Measurements from ENCODE around the gene HILPDA. TPM values are rescaled to one million over a fixed set of nuclear protein-coding genes. Genes with fewer than 3 reads are reported as not detected.
"Not testable (repeated sequence)": the region's sequence is repeated elsewhere in the genome, so short reads cannot be mapped to it uniquely, and the experiment has no call there.

The HILPDA gene
- polyA plus RNA-seq, 2 donors, result 82.5 to 333 TPM

- Histone ChIP-seq H3K36me3 (ENCODE audit: control insufficient read depth in 2 of 2, insufficient read depth in 2 of 2, low read length in 1 of 2) (peaks cover 3 to 11% of the 10 kb centered on the region in 2 donors), H3K27ac (ENCODE audit: low read depth in 2 of 2, low read length in 1 of 2) (no peak overlapping the region), H3K4me3 (ENCODE audit: low read depth in 1 of 2, low read length in 2 of 2) (no peak overlapping the region), H3K27me3 (ENCODE audit: control insufficient read depth in 1 of 2, insufficient read depth in 2 of 2, low read length in 2 of 2) (no peaks in the 10 kb centered on the region), H3K9me3 (ENCODE audit: control insufficient read depth in 2 of 2, insufficient read depth in 1 of 2, low read depth in 1 of 2, low read length in 1 of 2) (no peaks in the 10 kb centered on the region), H3K4me1 (ENCODE audit: control insufficient read depth in 2 of 2, insufficient read depth in 2 of 2, low read length in 1 of 2) (no peaks in the 10 kb centered on the region)
- 96% methylated on average over 9 of the region's 9 CpGs for WGBS, 2 donors
Observed at GRCh38 chr7:128497405-128497804, 41.7 kb downstream of the HILPDA start.

GRCh38 chr7:128505416-128505815, 49.7 kb downstream of the HILPDA start:
- WGBS, 2 donors, result 93 to 100% methylated on average over 2 of the region's 2 CpGs

GRCh38 chr7:128506819-128507218, 51.1 kb downstream of the HILPDA start:
- WGBS, 2 donors, result 94 to 96% methylated on average over 3 of the region's 3 CpGs
- H3K9me3 ChIP-seq (ENCODE audit: control insufficient read depth in 2 of 2, insufficient read depth in 1 of 2, low read depth in 1 of 2, low read length in 1 of 2); H3K4me1 ChIP-seq (ENCODE audit: control insufficient read depth in 2 of 2, insufficient read depth in 2 of 2, low read length in 1 of 2); H3K36me3 ChIP-seq (ENCODE audit: control insufficient read depth in 2 of 2, insufficient read depth in 2 of 2, low read length in 1 of 2); H3K4me3 ChIP-seq (ENCODE audit: low read depth in 1 of 2, low read length in 2 of 2); H3K27ac ChIP-seq (ENCODE audit: low read depth in 2 of 2, low read length in 1 of 2); H3K27me3 ChIP-seq (ENCODE audit: control insufficient read depth in 1 of 2, insufficient read depth in 2 of 2, low read length in 2 of 2): not testable (repeated sequence)

More at GRCh38 chr7:128505416-128505815, 49.7 kb downstream of the HILPDA start:
- H3K36me3 ChIP-seq (ENCODE audit: control insufficient read depth in 2 of 2, insufficient read depth in 2 of 2, low read length in 1 of 2); H3K4me3 ChIP-seq (ENCODE audit: low read depth in 1 of 2, low read length in 2 of 2); H3K4me1 ChIP-seq (ENCODE audit: control insufficient read depth in 2 of 2, insufficient read depth in 2 of 2, low read length in 1 of 2); H3K27me3 ChIP-seq (ENCODE audit: control insufficient read depth in 1 of 2, insufficient read depth in 2 of 2, low read length in 2 of 2); H3K9me3 ChIP-seq (ENCODE audit: control insufficient read depth in 2 of 2, insufficient read depth in 1 of 2, low read depth in 1 of 2, low read length in 1 of 2); H3K27ac ChIP-seq (ENCODE audit: low read depth in 2 of 2, low read length in 1 of 2): not testable (repeated sequence)

DNA sequence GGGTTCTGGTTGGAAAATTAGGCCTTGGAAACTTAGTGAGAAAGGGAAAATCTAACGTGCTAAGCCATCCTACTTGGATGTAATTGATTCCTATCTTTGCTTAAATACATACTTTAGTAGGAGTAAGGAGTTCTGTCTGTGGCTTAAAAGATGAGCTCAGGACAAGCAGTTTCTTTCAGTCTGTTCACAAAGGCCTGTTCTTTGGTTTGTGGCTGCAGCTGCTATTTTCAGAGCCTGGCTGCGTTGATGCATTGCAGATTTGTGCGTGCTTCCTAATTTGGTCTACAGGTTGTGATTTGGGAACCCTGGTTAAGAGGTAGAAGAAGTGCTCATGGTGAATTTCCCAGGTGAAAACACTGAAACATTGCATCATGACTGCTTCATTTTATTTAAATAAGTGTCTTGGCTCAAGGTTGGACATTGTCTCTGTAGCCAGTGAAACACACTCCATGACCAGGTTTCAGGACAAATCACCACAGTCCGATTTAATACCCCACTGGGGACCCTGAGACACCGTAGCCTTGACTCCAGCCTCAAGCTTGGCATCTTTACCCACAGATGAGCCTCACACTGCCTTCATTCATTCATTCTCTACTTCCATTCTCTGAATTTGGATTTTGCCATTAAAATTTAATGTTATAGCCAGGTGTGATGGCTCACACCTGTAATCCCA, 51.8 kb downstream of the HILPDA start:
- H3K36me3 ChIP-seq (ENCODE audit: control insufficient read depth in 2 of 2, insufficient read depth in 2 of 2, low read length in 1 of 2); H3K27me3 ChIP-seq (ENCODE audit: control insufficient read depth in 1 of 2, insufficient read depth in 2 of 2, low read length in 2 of 2); H3K9me3 ChIP-seq (ENCODE audit: control insufficient read depth in 2 of 2, insufficient read depth in 1 of 2, low read depth in 1 of 2, low read length in 1 of 2); H3K27ac ChIP-seq (ENCODE audit: low read depth in 2 of 2, low read length in 1 of 2); H3K4me1 ChIP-seq (ENCODE audit: control insufficient read depth in 2 of 2, insufficient read depth in 2 of 2, low read length in 1 of 2); H3K4me3 ChIP-seq (ENCODE audit: low read depth in 1 of 2, low read length in 2 of 2): not testable (repeated sequence)
- 86 to 90% methylated on average over 5 of the region's 5 CpGs for WGBS, 2 donors

Other genes starting within 250 kb of the HILPDA start
- under 1 TPM; 0.02 TPM for gene LEP, start 214.6 kb upstream of the HILPDA start, polyA plus RNA-seq
- gene RBM28, start 112.0 kb upstream of the HILPDA start, polyA plus RNA-seq, result 10 to 100 TPM; 16.0 to 20.1 TPM
- gene PRRT4, start 94.2 kb upstream of the HILPDA start, polyA plus RNA-seq, result under 1 TPM; 0.45 to 0.73 TPM
- gene IMPDH1, start 45.9 kb upstream of the HILPDA start, polyA plus RNA-seq, result 10 to 100 TPM; 19.4 to 25.7 TPM
- 10 to 100 TPM in 1 of 2 donors, 1 to 10 TPM in 1; 8.2 to 10.5 TPM for gene METTL2B, start 20.9 kb downstream of the HILPDA start, polyA plus RNA-seq
- gene GARIN1A, start 216.4 kb downstream of the HILPDA start, polyA plus RNA-seq, result 1 to 10 TPM in 1 of 2 donors, under 1 TPM in 1; 0.80 to 2.1 TPM

Measured in esophagus (tissue), 2 donors.